ENCODE data around the gene RABL3. TPM values are rescaled to one million over a fixed set of nuclear protein-coding genes. Genes with fewer than 3 reads are reported as not detected.

Gene RABL3
- total RNA-seq, 1 experiment from 2014 or later, result 21.8 TPM

- Mint-ChIP-seq H3K27ac (ENCODE audit: low read depth, unreplicated experiment) (no peak overlapping the region), H3K27me3 (ENCODE audit: insufficient read depth, unreplicated experiment) (no peaks in the 10 kb centered on the region), H3K4me3 (ENCODE audit: unreplicated experiment) (no peak overlapping the region), H3K4me1 (ENCODE audit: insufficient read depth, unreplicated experiment) (no peaks in the 10 kb centered on the region), H3K36me3 (ENCODE audit: insufficient read depth, unreplicated experiment) (peaks cover 14% of the 10 kb centered on the region), H3K9me3 (ENCODE audit: unreplicated experiment) (no peaks in the 10 kb centered on the region)
- intact Hi-C loops (cut with micrococcal nuclease), result no loop called here
- ChIA-PET POLR2A (interaction anchor here (0.6 kb wide), 1 partner anchor 404 kb away, joined by 3 read pairs; no protein-coding TSS in a partner anchor), CTCF (no interaction called here)
- no TSS peak for BruUV-seq (replicated peaks)
- no peak for TF ChIP-seq CTCF (IDR thresholded peaks at IDR 0.05; ENCODE audit: unreplicated experiment)
- no peak for DNase-seq (ENCODE audit: unreplicated experiment)
Observed at GRCh38 chr3:120710369-120710768, 31.9 kb downstream of the RABL3 start.

DNA sequence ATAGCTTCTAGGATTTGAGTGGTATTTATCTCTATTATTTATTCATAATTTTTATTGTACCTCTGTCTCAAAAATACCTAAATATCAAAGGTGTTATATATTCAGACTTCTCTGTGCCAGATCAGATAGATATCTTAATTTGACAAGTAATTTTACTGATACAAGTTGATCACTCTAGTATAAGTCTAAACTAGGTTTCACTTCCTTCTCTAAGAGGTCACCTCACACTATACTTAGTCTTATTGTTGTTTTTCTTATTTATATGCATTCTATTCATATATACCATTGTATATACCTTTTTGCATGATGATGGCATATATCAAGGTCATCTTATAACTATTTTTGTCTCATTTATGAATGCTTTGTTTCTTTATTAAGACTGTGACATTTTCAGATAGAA, 33.9 kb downstream of the RABL3 start:
- Mint-ChIP-seq H3K9me3 (ENCODE audit: unreplicated experiment) (no peaks in the 10 kb centered on the region), H3K4me3 (ENCODE audit: unreplicated experiment) (no peak overlapping the region), H3K27ac (ENCODE audit: low read depth, unreplicated experiment) (no peak overlapping the region), H3K4me1 (ENCODE audit: insufficient read depth, unreplicated experiment) (no peaks in the 10 kb centered on the region), H3K27me3 (ENCODE audit: insufficient read depth, unreplicated experiment) (no peaks in the 10 kb centered on the region), H3K36me3 (ENCODE audit: insufficient read depth, unreplicated experiment) (peaks cover 29% of the 10 kb centered on the region)
- no peak for TF ChIP-seq CTCF (IDR thresholded peaks at IDR 0.05; ENCODE audit: unreplicated experiment)
- ChIA-PET CTCF (no interaction called here), POLR2A (interaction anchor here (0.7 kb wide), 1 partner anchor 137 kb away, joined by 3 read pairs; no protein-coding TSS in a partner anchor)
- intact Hi-C loops (cut with micrococcal nuclease), result no loop called here
- BruUV-seq (replicated peaks), result no TSS peak
- no peak for DNase-seq (ENCODE audit: unreplicated experiment)

GRCh38 chr3:120706950-120707349, 35.4 kb downstream of the RABL3 start:
- ChIA-PET POLR2A (no interaction called here), CTCF (no interaction called here)
- Mint-ChIP-seq H3K27ac (ENCODE audit: low read depth, unreplicated experiment) (no peak overlapping the region), H3K9me3 (ENCODE audit: unreplicated experiment) (no peaks in the 10 kb centered on the region), H3K27me3 (ENCODE audit: insufficient read depth, unreplicated experiment) (no peaks in the 10 kb centered on the region), H3K36me3 (ENCODE audit: insufficient read depth, unreplicated experiment) (peaks cover 38% of the 10 kb centered on the region), H3K4me1 (ENCODE audit: insufficient read depth, unreplicated experiment) (no peaks in the 10 kb centered on the region), H3K4me3 (ENCODE audit: unreplicated experiment) (no peak overlapping the region)
- intact Hi-C loops (cut with micrococcal nuclease), result no loop called here
- no peak for TF ChIP-seq CTCF (IDR thresholded peaks at IDR 0.05; ENCODE audit: unreplicated experiment)
- no TSS peak for BruUV-seq (replicated peaks)
- DNase-seq (ENCODE audit: unreplicated experiment), result no peak

DNA sequence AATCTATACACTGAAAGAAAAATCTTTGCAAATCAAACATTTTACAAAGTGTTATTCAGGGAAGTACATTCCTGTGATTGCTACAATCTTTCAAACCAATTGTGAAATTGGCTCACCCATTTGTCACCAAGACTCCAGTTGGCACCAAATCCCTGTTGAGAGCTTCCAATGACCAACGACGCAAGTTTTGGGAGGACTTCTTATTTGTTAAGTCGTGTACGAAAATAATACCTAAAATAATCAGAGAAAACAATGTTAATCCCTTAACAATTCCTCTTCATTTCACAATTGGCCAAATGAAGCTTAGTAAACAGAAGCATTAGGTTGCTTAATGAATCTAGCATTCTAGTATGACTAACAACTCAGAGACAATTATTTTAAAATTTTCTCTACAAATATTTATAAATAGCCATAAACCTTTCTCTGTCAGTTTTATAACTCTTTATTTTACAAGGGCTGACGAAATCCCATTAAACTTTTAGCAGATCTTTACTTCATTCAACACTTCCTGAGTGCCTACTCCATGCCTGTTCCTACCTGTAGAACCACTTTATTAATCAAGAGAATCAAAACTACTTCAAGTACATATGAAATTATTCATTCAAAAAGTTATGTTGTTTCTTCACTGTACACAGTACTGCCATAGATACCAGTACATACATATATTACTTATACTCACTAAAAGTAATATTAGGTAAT, 36.3 kb downstream of the RABL3 start:
- no peak for TF ChIP-seq CTCF (IDR thresholded peaks at IDR 0.05; ENCODE audit: unreplicated experiment)
- no peaks in the 10 kb centered on the region for H3K4me1 Mint-ChIP-seq (ENCODE audit: insufficient read depth, unreplicated experiment)
- peak overlapping the region; percentile 49 for H3K27ac Mint-ChIP-seq (ENCODE audit: low read depth, unreplicated experiment)
- H3K36me3 Mint-ChIP-seq (ENCODE audit: insufficient read depth, unreplicated experiment), result peaks cover 41% of the 10 kb centered on the region
- intact Hi-C loops (cut with micrococcal nuclease), result no loop called here
- H3K9me3 Mint-ChIP-seq (ENCODE audit: unreplicated experiment), result no peaks in the 10 kb centered on the region
- H3K4me3 Mint-ChIP-seq (ENCODE audit: unreplicated experiment), result no peak overlapping the region
- no TSS peak for BruUV-seq (replicated peaks)
- POLR2A ChIA-PET, result no interaction called here
- H3K27me3 Mint-ChIP-seq (ENCODE audit: insufficient read depth, unreplicated experiment), result no peaks in the 10 kb centered on the region
- DNase-seq (ENCODE audit: unreplicated experiment), result peak; percentile 0
- CTCF ChIA-PET, result interaction anchor here (0.6 to 0.7 kb wide), 2 partner anchors 8 to 787 kb away, joined by 3 to 4 read pairs; no protein-coding TSS in a partner anchor
